A673 (cell line): Measurements from ENCODE around the gene DDAH1. TPM values are rescaled to one million over a fixed set of nuclear protein-coding genes. Genes with fewer than 3 reads are reported as not detected.

Experiments used
- BruUV-seq: library from RNA; stranded (reverse); fragments of 400-500 nt; replicated peaks from 2 replicates; lab custom pipeline; 2021; lab: Mats Ljungman, UMichigan
- CTCF ChIA-PET: fragments of 300-600 bp; sonication (Branson Sonifier 250); formaldehyde crosslinking; loops from one replicate; lab custom pipeline; 2022; ENCODE audit warnings: antibody characterized with exemption; lab: Charles Lee
- POLR2A ChIA-PET: fragments of 300-600 bp; sonication (Branson Sonifier 250); formaldehyde crosslinking; loops from one replicate; lab custom pipeline; 2022; ENCODE audit warnings: antibody characterized with exemption; ENCODE audit not compliant: low non-redundant PET; lab: Charles Lee
- DNase-seq: peaks from one replicate; pipeline ENCODE4 v3.0.0-alpha.2; 2015; ENCODE audit warnings: low spot score
- H3K27ac ChIP-seq: fragments of 200-600 bp; sonication (generic); 2 replicates; pipeline ENCODE4 v1.5.1; 2016; ENCODE audit warnings: mixed run types, low read depth, mild to moderate bottlenecking, mixed read lengths, antibody characterized with exemption, low read length; ENCODE audit not compliant: poor library complexity, severe bottlenecking
- H3K27me3 ChIP-seq: fragments of 200-600 bp; sonication (generic); replicated peaks from 2 replicates; pipeline ENCODE4 v1.6.1; 2017; ENCODE audit warnings: mixed run types, low read depth, mild to moderate bottlenecking, mixed read lengths, antibody characterized with exemption, low read length; ENCODE audit not compliant: insufficient read depth, poor library complexity
- H3K36me3 ChIP-seq: fragments of 200-600 bp; sonication (generic); 2 replicates; pipeline ENCODE4 v1.6.1; 2016; ENCODE audit warnings: mixed run types, mild to moderate bottlenecking, mixed read lengths, antibody characterized with exemption, low read length; ENCODE audit not compliant: insufficient read depth, poor library complexity, severe bottlenecking
- H3K4me1 ChIP-seq: fragments of 200-600 bp; sonication (generic); 2 replicates; pipeline ENCODE4 v1.6.1; 2017; ENCODE audit warnings: mixed run types, mild to moderate bottlenecking, mixed read lengths, antibody characterized with exemption, low read length; ENCODE audit not compliant: insufficient read depth, poor library complexity, severe bottlenecking
- H3K4me3 ChIP-seq: fragments of 200-600 bp; sonication (generic); 2 replicates; pipeline ENCODE4 v1.5.1; 2016; ENCODE audit warnings: low read depth, mixed run types, mild to moderate bottlenecking, mixed read lengths, low read length; ENCODE audit not compliant: poor library complexity, severe bottlenecking
- H3K9me3 ChIP-seq: fragments of 200-600 bp; sonication (generic); 2 replicates; pipeline ENCODE4 v1.6.1; 2016; ENCODE audit warnings: mixed run types, low read depth, mild to moderate bottlenecking, mixed read lengths, antibody characterized with exemption, low read length; ENCODE audit not compliant: poor library complexity, severe bottlenecking
- CTCF ChIP-seq: fragments of 300-800, 200-600 bp; sonication (generic); conservative IDR thresholded peaks from 2 replicates; pipeline ENCODE4 v1.5.1; 2017; ENCODE audit warnings: low read depth, mild to moderate bottlenecking, antibody characterized with exemption, low read length, moderate library complexity, mixed read lengths
- EZH2 ChIP-seq: fragments of 200-600 bp; sonication (generic); IDR thresholded peaks from 2 replicates; pipeline ENCODE4 v1.6.1; 2017; ENCODE audit warnings: borderline replicate concordance, low read depth, mild to moderate bottlenecking, mixed read lengths, antibody characterized with exemption, low read length; ENCODE audit not compliant: poor library complexity, severe bottlenecking
- intact Hi-C: fragments of 100-400 bp; cut with micrococcal nuclease; formaldehyde crosslinking; loops from one replicate; pipeline ENCODE4 v1.10.0; 2022; ENCODE audit not compliant: unreplicated experiment
- total RNA-seq: library from RNA; stranded (reverse); gene quantifications from 2 replicates; pipeline ENCODE4 v1.2.3, GENCODE V29; 2021

DDAH1 gene
- total RNA-seq, 1 experiment from 2014 or later, result 32.5 TPM

- peaks cover 31% of the 10 kb centered on the region for H3K4me1 ChIP-seq
- H3K27me3 ChIP-seq, result no peaks in the 10 kb centered on the region
- H3K9me3 ChIP-seq, result no peaks in the 10 kb centered on the region
- H3K36me3 ChIP-seq, result no peaks in the 10 kb centered on the region
- H3K27ac ChIP-seq, result peak overlapping the region; percentile 48
- BruUV-seq, result no TSS peak
- ChIA-PET POLR2A (no interaction called here), CTCF (interaction anchor here (0.7 to 1.4 kb wide), 2 partner anchors 89 to 113 kb away, joined by 4 to 5 read pairs; no protein-coding TSS in a partner anchor)
- peak; percentile 43 for DNase-seq
- intact Hi-C loops, result loop anchor here (1.0 to 5.0 kb wide), 3 partner anchors 53 to 185 kb away; partner anchors contain the start of gene CCN1
- no peak overlapping the region for H3K4me3 ChIP-seq
- no peak for TF ChIP-seq EZH2
- no peak for TF ChIP-seq CTCF
Observed at GRCh38 chr1:85397490-85398032, 67.4 kb downstream of the DDAH1 start.

- ChIA-PET CTCF (no interaction called here), POLR2A (no interaction called here)
- Histone ChIP-seq H3K4me1 (peaks cover 31% of the 10 kb centered on the region), H3K27me3 (no peaks in the 10 kb centered on the region), H3K27ac (no peak overlapping the region), H3K9me3 (no peaks in the 10 kb centered on the region), H3K4me3 (no peak overlapping the region), H3K36me3 (no peaks in the 10 kb centered on the region)
- no TSS peak for BruUV-seq
- TF ChIP-seq EZH2 (no peak), CTCF (no peak)
- intact Hi-C loops, result loop anchor here (5.0 kb wide), 1 partner anchor 186 kb away; the partner anchor contains the start of gene CCN1
- peak; percentile 23 for DNase-seq
Observed at GRCh38 chr1:85396194-85396593, 68.8 kb downstream of the DDAH1 start.

GRCh38 chr1:85394130-85394529, 70.8 kb downstream of the DDAH1 start:
- no peak overlapping the region for H3K4me3 ChIP-seq
- BruUV-seq, result no TSS peak

More at GRCh38 chr1:85394130-85394529, 70.8 kb downstream of the DDAH1 start:
- Histone ChIP-seq H3K36me3 (no peaks in the 10 kb centered on the region), H3K4me1 (peaks cover 24% of the 10 kb centered on the region), H3K27me3 (no peaks in the 10 kb centered on the region), H3K27ac (no peak overlapping the region), H3K9me3 (no peaks in the 10 kb centered on the region)
- DNase-seq, result no peak
- intact Hi-C loops, result no loop called here
- ChIA-PET POLR2A (no interaction called here), CTCF (no interaction called here)
- TF ChIP-seq EZH2, result no peak
- no peak for TF ChIP-seq CTCF
